CD1c-positive myeloid dendritic cell (primary cell): ENCODE measurements around the gene CNTNAP4.

Experiments
- DNase-seq: peaks from one replicate; pipeline ENCODE4 v3.0.0-alpha.2; 2016; ENCODE audit errors: extremely low spot score

Gene CNTNAP4

GRCh38 chr16:76309639-76310335 is 32.6 kb downstream of the CNTNAP4 start:
- DNase-seq, result no peak

GRCh38 chr16:76311260-76311659 is 34.1 kb downstream of the CNTNAP4 start:
- DNase-seq, result no peak

GRCh38 chr16:76318565-76318964 is 41.4 kb downstream of the CNTNAP4 start:
- DNase-seq, result no peak

- no peak for DNase-seq
Measured at GRCh38 chr16:76329106-76329505, 51.9 kb downstream of the CNTNAP4 start.

- DNase-seq, result no peak
Measured at GRCh38 chr16:76335180-76335974, 58.2 kb downstream of the CNTNAP4 start.

- DNase-seq, result no peak
Measured at GRCh38 chr16:76336112-76336511, 58.9 kb downstream of the CNTNAP4 start.

GRCh38 chr16:76338472-76338871 is 61.3 kb downstream of the CNTNAP4 start:
- DNase-seq, result no peak

- no peak for DNase-seq
Measured at GRCh38 chr16:76343769-76344168, 66.6 kb downstream of the CNTNAP4 start.

- DNase-seq, result no peak
Measured at GRCh38 chr16:76345163-76345661, 68.0 kb downstream of the CNTNAP4 start.

GRCh38 chr16:76346210-76346609 is 69.0 kb downstream of the CNTNAP4 start:
- no peak for DNase-seq

- DNase-seq, result no peak
Measured at GRCh38 chr16:76351441-76351840, 74.2 kb downstream of the CNTNAP4 start.

GRCh38 chr16:76360404-76360803 is 83.2 kb downstream of the CNTNAP4 start:
- no peak for DNase-seq

GRCh38 chr16:76370344-76370743 is 93.1 kb downstream of the CNTNAP4 start:
- DNase-seq, result no peak

GRCh38 chr16:76371441-76371840 is 94.2 kb downstream of the CNTNAP4 start:
- DNase-seq, result no peak

GRCh38 chr16:76373998-76374397 is 96.8 kb downstream of the CNTNAP4 start:
- DNase-seq, result no peak

GRCh38 chr16:76376988-76377387 is 99.8 kb downstream of the CNTNAP4 start:
- DNase-seq, result no peak

GRCh38 chr16:76378020-76378419 is 100.8 kb downstream of the CNTNAP4 start:
- no peak for DNase-seq

- no peak for DNase-seq
Measured at GRCh38 chr16:76381096-76381495, 103.9 kb downstream of the CNTNAP4 start.

- no peak for DNase-seq
Measured at GRCh38 chr16:76385601-76386230, 108.5 kb downstream of the CNTNAP4 start.

- DNase-seq, result no peak
Measured at GRCh38 chr16:76386784-76387183, 109.6 kb downstream of the CNTNAP4 start.

- no peak for DNase-seq
Measured at GRCh38 chr16:76387994-76388393, 110.8 kb downstream of the CNTNAP4 start.

- DNase-seq, result no peak
Measured at GRCh38 chr16:76389126-76389525, 111.9 kb downstream of the CNTNAP4 start.

- no peak for DNase-seq
Measured at GRCh38 chr16:76390476-76390875, 113.3 kb downstream of the CNTNAP4 start.
